ENCODE results near the gene EVI5.

Gene EVI5

GRCh38 chr1:92515796-92516201, 269.1 kb downstream of the EVI5 start:
- H3K27ac Mint-ChIP-seq = no peak overlapping the region
- H3K4me1 Mint-ChIP-seq = no peaks in the 10 kb centered on the region
- no peak for TF ChIP-seq CTCF (IDR thresholded peaks at IDR 0.05)
- no peak for DNase-seq
- no peaks in the 10 kb centered on the region for H3K9me3 Mint-ChIP-seq
- peaks cover 5% of the 10 kb centered on the region for H3K36me3 Mint-ChIP-seq (ENCODE audit: low read depth)
- no peaks in the 10 kb centered on the region for H3K27me3 Mint-ChIP-seq (ENCODE audit: low read depth, poor library complexity)
- no peak overlapping the region for H3K4me3 Mint-ChIP-seq

GRCh38 chr1:92511541-92511940, 273.4 kb downstream of the EVI5 start:
- peaks cover 5% of the 10 kb centered on the region for H3K36me3 Mint-ChIP-seq (ENCODE audit: low read depth)

GRCh38 chr1:92509619-92510018, 275.3 kb downstream of the EVI5 start:
- no peak for TF ChIP-seq CTCF (IDR thresholded peaks at IDR 0.05)
- no peaks in the 10 kb centered on the region for H3K9me3 Mint-ChIP-seq

More at GRCh38 chr1:92511541-92511940, 273.4 kb downstream of the EVI5 start:
- no peak for DNase-seq
- H3K9me3 Mint-ChIP-seq = no peaks in the 10 kb centered on the region
- no peaks in the 10 kb centered on the region for H3K27me3 Mint-ChIP-seq (ENCODE audit: low read depth, poor library complexity)
- H3K4me1 Mint-ChIP-seq = no peaks in the 10 kb centered on the region
- TF ChIP-seq CTCF (IDR thresholded peaks at IDR 0.05) = no peak
- H3K27ac Mint-ChIP-seq = no peak overlapping the region
- H3K4me3 Mint-ChIP-seq = no peak overlapping the region

DNA sequence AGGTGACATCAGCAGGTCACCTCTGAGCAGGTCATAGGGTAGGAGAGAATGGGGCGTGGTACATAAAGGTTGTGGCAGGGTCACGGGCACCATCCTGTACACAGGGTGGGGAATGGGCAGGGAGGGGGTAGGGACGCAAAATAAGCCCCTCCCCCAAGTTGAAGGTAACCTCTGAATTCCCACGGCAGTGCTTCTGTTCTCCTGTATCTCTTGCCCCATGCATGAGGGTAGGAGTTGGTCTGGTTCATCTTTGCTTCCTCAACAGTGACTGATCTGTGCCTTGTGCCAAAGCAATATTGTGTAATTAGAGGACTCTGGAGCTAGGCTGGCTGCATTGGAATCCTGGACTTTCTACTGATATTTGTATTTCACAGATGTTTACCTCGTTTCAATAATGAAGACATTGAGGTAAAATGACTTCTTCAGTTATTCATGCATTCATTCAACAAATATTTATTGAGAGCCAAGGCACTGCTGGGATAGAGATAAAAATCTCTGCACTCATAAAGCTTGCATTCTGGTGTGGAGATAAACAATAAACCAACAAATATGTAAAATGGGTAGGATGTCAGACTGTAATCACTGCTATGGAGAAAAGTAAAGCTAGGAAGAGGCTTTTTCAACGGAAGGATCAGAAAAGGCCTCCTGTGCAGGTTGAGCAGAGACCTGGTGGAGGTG, 279.8 kb downstream of the EVI5 start:
- H3K9me3 Mint-ChIP-seq = no peaks in the 10 kb centered on the region
- H3K27me3 Mint-ChIP-seq (ENCODE audit: low read depth, poor library complexity) = peaks cover 5% of the 10 kb centered on the region
- H3K27ac Mint-ChIP-seq = no peak overlapping the region
- H3K4me1 Mint-ChIP-seq = no peaks in the 10 kb centered on the region
- no peak overlapping the region for H3K4me3 Mint-ChIP-seq
- no peak for TF ChIP-seq CTCF (IDR thresholded peaks at IDR 0.05)
- DNase-seq = no peak
- no peaks in the 10 kb centered on the region for H3K36me3 Mint-ChIP-seq (ENCODE audit: low read depth)

More at GRCh38 chr1:92509619-92510018, 275.3 kb downstream of the EVI5 start:
- Mint-ChIP-seq H3K4me1 (no peaks in the 10 kb centered on the region), H3K4me3 (no peak overlapping the region), H3K27ac (no peak overlapping the region), H3K36me3 (ENCODE audit: low read depth) (peaks cover 5% of the 10 kb centered on the region), H3K27me3 (ENCODE audit: low read depth, poor library complexity) (peaks cover 3% of the 10 kb centered on the region)
- no peak for DNase-seq

GRCh38 chr1:92504291-92505014, 280.5 kb downstream of the EVI5 start:
- no peak overlapping the region for H3K27ac Mint-ChIP-seq
- H3K4me3 Mint-ChIP-seq = no peak overlapping the region
- no peak for DNase-seq
- H3K9me3 Mint-ChIP-seq = no peaks in the 10 kb centered on the region
- no peaks in the 10 kb centered on the region for H3K36me3 Mint-ChIP-seq (ENCODE audit: low read depth)
- H3K4me1 Mint-ChIP-seq = no peaks in the 10 kb centered on the region
- peaks cover 8% of the 10 kb centered on the region for H3K27me3 Mint-ChIP-seq (ENCODE audit: low read depth, poor library complexity)
- no peak for TF ChIP-seq CTCF (IDR thresholded peaks at IDR 0.05)

DNA sequence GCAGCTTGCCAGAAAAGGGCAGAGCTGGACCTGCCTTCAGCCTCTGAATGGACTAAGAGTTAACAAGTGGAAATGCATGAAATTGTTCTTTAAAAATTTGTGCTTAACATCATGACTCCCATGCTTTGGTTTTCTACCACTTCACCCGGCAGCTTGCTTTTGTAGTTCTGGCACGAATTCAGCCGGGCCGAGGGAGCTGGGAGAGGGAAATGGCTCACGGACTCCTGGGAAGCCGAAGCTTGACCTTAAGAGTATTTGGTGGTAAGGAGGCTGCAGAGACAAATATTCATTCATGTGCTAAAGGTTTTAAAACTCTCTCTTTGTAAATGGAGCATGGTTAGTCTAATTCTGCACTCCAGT, 281.0 kb downstream of the EVI5 start:
- Mint-ChIP-seq H3K36me3 (ENCODE audit: low read depth) (no peaks in the 10 kb centered on the region), H3K4me3 (no peak overlapping the region), H3K27ac (no peak overlapping the region), H3K9me3 (no peaks in the 10 kb centered on the region), H3K4me1 (no peaks in the 10 kb centered on the region), H3K27me3 (ENCODE audit: low read depth, poor library complexity) (peaks cover 8% of the 10 kb centered on the region)
- no peak for TF ChIP-seq CTCF (IDR thresholded peaks at IDR 0.05)
- no peak for DNase-seq

All from nephron progenitor cell (in vitro differentiated cells).